Nephron (organoid): ENCODE measurements around the gene C2orf80.

Experiments used
- H3K27ac Mint-ChIP-seq, 3 experiments: 2 replicates each; pipeline ENCODE4 v1.8.0; 2020; ENCODE audit warnings: mixed read lengths in 3 of 3, mild to moderate bottlenecking in 2 of 3, moderate library complexity in 1 of 3
- H3K27me3 Mint-ChIP-seq: 2 replicates; pipeline ENCODE4 v1.8.0; 2021; ENCODE audit warnings: low read depth, mild to moderate bottlenecking, moderate library complexity, mixed read lengths
- H3K36me3 Mint-ChIP-seq: 2 replicates; pipeline ENCODE4 v1.8.0; 2020; ENCODE audit warnings: low read depth, mixed read lengths
- H3K4me1 Mint-ChIP-seq: 2 replicates; pipeline ENCODE4 v1.8.0; 2020; ENCODE audit warnings: mixed read lengths
- H3K4me3 Mint-ChIP-seq, 3 experiments: 2 replicates each; pipeline ENCODE4 v1.8.0; 2020; ENCODE audit warnings: mild to moderate bottlenecking in 3 of 3, mixed read lengths in 3 of 3, moderate library complexity in 2 of 3
- H3K9me3 Mint-ChIP-seq: 2 replicates; pipeline ENCODE4 v1.8.0; 2020; ENCODE audit warnings: mixed read lengths
- CTCF ChIP-seq, 3 experiments: fragments of 200-600 bp; sonication (generic); IDR thresholded peaks; one replicate each; pipeline ENCODE4 v1.5.0; 2021; ENCODE audit warnings: antibody characterized with exemption in 3 of 3; ENCODE audit not compliant: unreplicated experiment in 3 of 3

C2orf80 gene

GRCh38 chr2:208189810-208190503 lies at the start of gene C2orf80:
Gene C2orf80, minus strand, starts transcription at chr2:208190030. Its CDS starts 3,044 bp downstream, at chr2:208186986.
- H3K36me3 Mint-ChIP-seq = no peaks in the 10 kb centered on the region
- H3K27ac Mint-ChIP-seq = no peak within 1 kb of the TSS
- H3K4me1 Mint-ChIP-seq = no peaks in the 10 kb centered on the region
- TF ChIP-seq CTCF (IDR thresholded peaks at IDR 0.05; ENCODE audit: unreplicated experiment in 3 of 3) = no peak
- H3K9me3 Mint-ChIP-seq = no peaks in the 10 kb centered on the region
- H3K27me3 Mint-ChIP-seq = peaks cover 10% of the 10 kb centered on the region
- no peak within 1 kb of the TSS for H3K4me3 Mint-ChIP-seq

- Mint-ChIP-seq H3K27ac (no peak overlapping the region), H3K36me3 (peaks cover 57% of the 10 kb centered on the region), H3K9me3 (peaks cover 7% of the 10 kb centered on the region), H3K4me3 (no peak overlapping the region), H3K4me1 (no peaks in the 10 kb centered on the region), H3K27me3 (no peaks in the 10 kb centered on the region)
- TF ChIP-seq CTCF (IDR thresholded peaks at IDR 0.05; ENCODE audit: unreplicated experiment in 3 of 3) = no peak
These were observed 46.0 kb upstream of the C2orf80 start for GRCh38 chr2:208235860-208236259.

- Mint-ChIP-seq H3K27ac (no peak overlapping the region), H3K4me3 (no peak overlapping the region), H3K27me3 (no peaks in the 10 kb centered on the region), H3K9me3 (peaks cover 7% of the 10 kb centered on the region), H3K36me3 (peaks cover 48% of the 10 kb centered on the region), H3K4me1 (no peaks in the 10 kb centered on the region)
- TF ChIP-seq CTCF (IDR thresholded peaks at IDR 0.05; ENCODE audit: unreplicated experiment in 3 of 3) = no peak
These were observed 45.0 kb upstream of the C2orf80 start for GRCh38 chr2:208234786-208235185.

- Mint-ChIP-seq H3K27ac (peak overlapping the region in 1 of 3 experiments; percentile 35), H3K27me3 (no peaks in the 10 kb centered on the region), H3K9me3 (peaks cover 7% of the 10 kb centered on the region), H3K36me3 (no peaks in the 10 kb centered on the region), H3K4me1 (peaks cover 4% of the 10 kb centered on the region), H3K4me3 (no peak overlapping the region)
- TF ChIP-seq CTCF (IDR thresholded peaks at IDR 0.05; ENCODE audit: unreplicated experiment in 3 of 3) = no peak
These were observed 38.6 kb upstream of the C2orf80 start for GRCh38 chr2:208228476-208228875.

DNA sequence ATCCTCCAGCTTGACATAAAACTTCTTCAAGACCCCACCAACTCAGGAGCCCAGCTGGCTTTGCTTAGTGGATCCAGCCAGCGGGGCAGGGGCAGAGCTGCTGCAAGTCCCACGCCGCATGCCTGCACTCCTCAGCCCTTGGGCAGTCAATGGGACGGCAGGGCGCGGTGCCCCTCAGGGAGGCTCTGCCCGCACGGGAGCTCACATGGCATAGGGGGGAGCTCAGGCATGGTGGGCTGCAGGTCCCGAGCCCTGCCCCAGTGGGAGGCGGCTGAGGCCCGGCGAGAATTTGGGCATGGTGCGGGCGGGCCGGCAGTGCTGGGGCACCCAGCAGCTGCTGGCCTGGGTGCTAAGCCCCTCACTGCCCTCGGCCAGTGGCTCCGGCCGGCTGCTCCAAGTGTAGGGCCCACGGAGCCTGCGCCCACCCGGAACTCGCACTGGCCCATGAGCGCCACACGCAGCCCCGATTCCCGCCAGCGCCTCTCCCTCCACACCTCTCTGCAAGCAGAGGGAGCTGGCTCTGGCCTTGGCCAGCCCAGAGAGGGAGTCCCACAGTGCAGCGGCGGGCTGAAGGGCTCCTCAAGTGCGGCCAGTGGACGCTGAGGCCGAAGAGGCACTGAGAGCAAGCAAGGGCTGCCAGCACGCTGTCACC lies 37.9 kb upstream of the C2orf80 start:
- H3K4me3 Mint-ChIP-seq = no peak overlapping the region

More for the DNA sequence above, 37.9 kb upstream of the C2orf80 start:
- H3K36me3 Mint-ChIP-seq = no peaks in the 10 kb centered on the region
- H3K27ac Mint-ChIP-seq = no peak overlapping the region
- H3K27me3 Mint-ChIP-seq = no peaks in the 10 kb centered on the region
- peaks cover 4% of the 10 kb centered on the region for H3K4me1 Mint-ChIP-seq
- no peak for TF ChIP-seq CTCF (IDR thresholded peaks at IDR 0.05; ENCODE audit: unreplicated experiment in 3 of 3)
- H3K9me3 Mint-ChIP-seq = peaks cover 7% of the 10 kb centered on the region
